Suprapubic skin (tissue), 3 donors: ENCODE results near the gene THBS3.

Experiments used
- EP300 ChIP-seq: sonication (generic); formaldehyde crosslinking; IDR thresholded peaks from one replicate; pipeline ENCODE4 v1.6.1; 2017; ENCODE audit warnings: antibody characterized with exemption
- TF ChIP-seq, protein P1 (sequence below), 2 donors: fragments of 200-600 bp in 1 of 2; fragments of 450-650 bp in 1 of 2; sonication (generic) in 1 of 2; IDR thresholded peaks; one replicate each; pipeline ENCODE4 v1.5.1; 2016 to 2019; ENCODE audit warnings: antibody characterized with exemption in 2 of 2, mild to moderate bottlenecking in 1 of 2, moderate library complexity in 1 of 2

DNA sequence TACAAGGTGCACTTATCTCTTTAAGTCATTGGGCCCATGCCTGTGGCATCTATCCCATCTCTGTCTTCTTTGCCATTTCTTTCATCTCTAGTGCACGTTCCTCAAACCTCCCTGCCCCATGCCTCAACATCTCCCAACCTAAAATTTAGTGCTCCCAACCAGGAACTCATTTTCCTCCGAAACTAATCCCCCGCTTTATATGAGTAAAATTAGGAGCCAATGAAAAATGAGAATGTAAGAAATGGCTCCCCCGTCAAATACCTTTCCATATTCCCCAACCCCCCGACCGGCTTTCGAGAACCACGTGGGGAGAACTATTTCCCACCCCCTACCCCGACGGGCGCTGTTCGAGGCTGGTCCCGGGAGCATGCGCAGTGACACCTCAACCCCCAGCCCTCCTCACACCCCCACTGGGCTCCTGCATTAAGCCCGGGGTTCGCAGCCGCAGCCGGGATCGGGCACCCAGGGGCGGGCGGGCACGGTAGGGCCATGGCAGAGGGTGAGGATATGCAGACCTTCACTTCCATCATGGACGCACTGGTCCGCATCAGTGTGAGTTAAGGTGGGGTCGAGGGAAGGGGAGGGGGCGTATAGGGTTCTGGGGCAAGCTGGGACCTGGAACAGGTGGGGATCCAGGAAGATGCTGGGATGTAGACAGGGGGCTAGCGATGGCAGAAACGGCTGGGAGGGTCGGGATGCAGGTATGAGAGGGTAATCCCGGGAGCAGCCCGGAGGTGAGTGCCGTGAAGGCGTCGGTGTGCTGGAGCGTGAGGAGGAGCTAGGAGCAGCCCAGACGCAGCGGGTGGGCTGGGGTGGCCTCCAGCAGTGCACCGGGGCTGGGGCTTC is 34.0 kb downstream of the THBS3 start, which contains the start of gene TRIM46:
- TF ChIP-seq, protein P1, sequence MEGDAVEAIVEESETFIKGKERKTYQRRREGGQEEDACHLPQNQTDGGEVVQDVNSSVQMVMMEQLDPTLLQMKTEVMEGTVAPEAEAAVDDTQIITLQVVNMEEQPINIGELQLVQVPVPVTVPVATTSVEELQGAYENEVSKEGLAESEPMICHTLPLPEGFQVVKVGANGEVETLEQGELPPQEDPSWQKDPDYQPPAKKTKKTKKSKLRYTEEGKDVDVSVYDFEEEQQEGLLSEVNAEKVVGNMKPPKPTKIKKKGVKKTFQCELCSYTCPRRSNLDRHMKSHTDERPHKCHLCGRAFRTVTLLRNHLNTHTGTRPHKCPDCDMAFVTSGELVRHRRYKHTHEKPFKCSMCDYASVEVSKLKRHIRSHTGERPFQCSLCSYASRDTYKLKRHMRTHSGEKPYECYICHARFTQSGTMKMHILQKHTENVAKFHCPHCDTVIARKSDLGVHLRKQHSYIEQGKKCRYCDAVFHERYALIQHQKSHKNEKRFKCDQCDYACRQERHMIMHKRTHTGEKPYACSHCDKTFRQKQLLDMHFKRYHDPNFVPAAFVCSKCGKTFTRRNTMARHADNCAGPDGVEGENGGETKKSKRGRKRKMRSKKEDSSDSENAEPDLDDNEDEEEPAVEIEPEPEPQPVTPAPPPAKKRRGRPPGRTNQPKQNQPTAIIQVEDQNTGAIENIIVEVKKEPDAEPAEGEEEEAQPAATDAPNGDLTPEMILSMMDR (IDR thresholded peaks at IDR 0.05), result no peak
- no peak for TF ChIP-seq EP300
